ENCODE measurements around the gene SLC13A3.

Gene SLC13A3

DNA sequence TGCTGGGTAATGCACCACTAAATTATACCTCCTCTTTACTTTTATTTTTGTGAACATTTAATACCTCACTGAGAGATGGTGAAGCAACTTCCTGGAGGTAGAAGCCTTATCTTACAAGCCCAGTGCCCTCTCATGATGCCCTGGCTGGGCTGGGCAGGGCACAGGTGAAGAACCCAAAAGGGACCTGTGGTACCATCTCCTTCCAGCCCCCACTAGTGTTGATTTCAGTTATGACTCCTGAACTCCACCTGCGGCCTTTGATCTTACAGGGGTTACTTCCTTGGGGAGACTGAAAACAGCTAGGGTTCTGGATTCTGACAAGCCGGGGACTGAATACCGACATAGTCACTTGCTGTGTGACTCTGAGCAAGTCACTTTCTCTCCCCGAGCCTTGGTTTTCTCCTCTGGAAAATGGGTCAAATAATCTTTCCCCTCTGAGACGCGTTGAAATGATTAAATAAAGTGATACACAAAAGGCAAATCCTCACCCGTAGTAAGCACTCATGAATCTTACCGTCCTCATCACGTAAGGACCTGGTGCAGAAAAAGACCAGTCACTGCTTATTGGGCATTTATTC is 1.2 kb downstream of the SLC13A3 start:
- no peak for DNase-seq

DNA sequence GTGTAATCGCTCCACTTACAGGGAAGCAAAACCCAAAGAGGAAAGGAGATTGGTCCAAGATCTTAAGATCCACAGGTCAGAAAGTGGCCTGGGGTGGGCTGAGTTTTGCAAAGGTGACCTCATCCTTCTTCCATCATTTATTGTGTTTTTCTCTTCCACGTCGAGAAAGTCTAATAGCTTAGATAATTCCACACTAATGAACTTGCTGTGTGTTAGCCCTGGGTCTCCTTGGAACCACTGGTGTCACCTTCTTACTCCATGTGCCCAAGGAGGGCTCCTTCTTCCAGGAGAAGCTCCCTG is 1.7 kb downstream of the SLC13A3 start:
- DNase-seq = no peak

DNA sequence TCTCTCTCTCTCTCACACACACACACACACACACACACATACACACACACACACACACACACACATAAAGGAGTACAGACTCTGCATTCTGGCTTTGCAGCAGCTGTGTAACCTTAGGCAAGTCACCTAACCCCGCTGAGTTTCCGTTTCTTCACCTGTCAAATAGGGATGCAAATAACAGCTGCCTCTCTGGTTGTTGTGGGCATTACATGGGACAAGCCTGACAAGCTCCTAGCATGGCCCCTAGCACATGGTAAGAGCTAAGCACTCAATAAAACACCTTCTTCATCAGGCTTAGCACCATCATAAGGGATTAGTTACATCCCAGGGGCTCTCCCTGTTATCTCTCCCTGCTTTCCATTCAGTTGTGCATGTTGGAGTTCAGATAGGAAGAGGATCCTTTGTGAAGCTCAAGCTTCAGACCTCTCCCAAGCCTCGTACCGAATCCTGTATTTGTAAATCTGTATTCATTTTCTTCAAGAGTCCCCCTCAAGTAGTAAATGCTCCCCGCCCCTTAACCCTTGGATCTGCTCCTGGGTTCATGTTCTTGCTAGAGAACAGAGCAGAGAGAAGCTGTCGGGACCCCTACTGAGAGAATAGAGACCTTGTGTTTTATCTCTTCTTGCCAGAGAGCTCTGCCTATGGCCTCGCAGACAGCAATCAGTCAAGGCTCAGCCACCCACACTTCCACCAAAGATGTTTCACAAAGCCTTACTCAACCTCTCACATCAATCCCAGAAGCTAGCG is 2.2 kb downstream of the SLC13A3 start:
- DNase-seq = no peak

DNA sequence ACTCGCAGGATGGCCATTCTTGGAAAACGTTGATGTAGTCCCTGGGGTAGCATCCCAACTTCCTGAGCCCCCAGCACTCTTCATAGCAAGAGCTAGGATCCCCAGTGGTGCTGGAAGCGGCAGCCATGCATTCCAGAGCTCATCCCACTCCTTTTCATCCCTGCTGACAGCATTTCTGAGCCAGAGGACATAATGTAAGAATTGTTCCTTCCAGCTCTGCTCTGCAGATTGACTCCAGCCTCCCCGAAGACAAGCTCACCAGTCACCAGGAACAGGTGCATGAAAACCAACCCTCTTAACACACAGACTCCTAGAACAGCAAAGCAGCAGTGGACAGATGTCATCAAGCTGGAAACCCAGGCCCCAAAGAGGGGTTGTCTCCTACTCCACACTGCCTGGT is 3.8 kb downstream of the SLC13A3 start:
- DNase-seq = no peak

DNA sequence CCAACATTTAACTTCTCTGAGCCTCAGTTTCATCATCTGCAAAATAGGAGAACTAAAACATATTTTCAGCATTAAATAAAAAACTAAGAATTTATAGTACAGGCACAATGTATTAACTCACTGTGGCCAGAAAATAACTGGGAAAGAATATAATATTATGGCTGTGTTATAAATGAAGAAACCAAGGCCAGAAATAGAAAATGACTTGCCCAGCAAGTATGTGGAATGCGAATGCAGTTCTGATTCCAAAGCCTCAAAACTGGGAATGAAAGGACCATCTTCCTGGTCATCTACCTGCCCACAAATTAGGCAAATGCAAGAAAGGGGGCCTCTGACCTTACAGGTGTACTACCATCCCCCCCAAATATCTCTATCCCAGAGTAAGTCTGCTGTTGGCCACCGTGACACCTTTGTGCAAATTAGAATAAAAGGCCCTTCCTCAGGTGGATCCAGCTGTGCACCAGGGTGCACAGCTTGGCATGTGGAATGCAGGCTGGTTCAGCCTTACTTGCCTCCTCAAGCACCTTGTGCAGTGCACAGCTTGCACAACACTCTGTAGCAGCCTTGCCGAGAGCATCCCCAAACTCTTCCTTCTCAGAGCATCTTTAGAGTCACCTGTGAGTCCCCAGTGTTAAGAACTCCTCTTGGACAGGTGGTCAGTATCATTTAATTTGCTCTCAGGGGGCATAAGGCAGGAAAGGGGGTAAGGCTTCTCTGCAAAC is 4.4 kb downstream of the SLC13A3 start:
- no peak for DNase-seq

DNA sequence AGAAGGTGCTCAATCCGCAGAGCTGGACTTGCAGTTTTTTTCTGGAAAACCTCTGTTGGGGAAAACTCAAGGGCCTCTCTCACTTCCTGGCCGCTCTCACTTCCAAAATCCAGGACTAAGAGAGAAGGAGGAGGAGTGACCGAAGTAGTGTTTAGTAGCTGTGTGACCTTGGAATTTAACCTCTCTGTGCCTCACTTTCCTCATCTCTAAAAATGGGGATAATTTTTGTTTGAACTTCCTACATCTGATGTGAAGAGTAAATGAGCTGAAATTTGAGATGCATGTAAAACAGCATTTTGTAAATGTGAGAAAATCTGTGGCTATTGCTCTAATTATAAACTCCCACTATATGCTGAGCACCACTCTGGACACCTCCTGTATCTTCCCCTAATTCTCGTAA is 5.1 kb downstream of the SLC13A3 start:
- DNase-seq = no peak

DNA sequence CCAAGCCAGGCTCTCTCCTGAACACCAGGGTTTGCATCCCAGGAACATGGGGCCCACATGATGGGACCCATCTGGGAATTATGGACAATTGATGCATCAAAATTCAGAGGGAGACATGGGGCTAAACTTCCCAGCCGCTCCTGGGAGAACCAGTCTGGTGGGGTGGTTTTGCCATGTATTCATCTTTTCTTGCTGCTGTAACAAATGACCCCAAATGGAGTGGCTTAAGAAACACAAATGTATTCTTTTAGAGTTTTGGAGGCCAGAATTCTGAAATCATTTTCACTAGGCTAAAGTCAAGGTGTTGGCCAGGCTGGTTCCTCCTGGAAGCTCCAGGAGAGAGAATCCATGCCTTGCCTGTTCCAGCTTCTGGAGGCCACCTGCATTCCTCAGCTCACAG is 6.5 kb downstream of the SLC13A3 start:
- DNase-seq = no peak

DNA sequence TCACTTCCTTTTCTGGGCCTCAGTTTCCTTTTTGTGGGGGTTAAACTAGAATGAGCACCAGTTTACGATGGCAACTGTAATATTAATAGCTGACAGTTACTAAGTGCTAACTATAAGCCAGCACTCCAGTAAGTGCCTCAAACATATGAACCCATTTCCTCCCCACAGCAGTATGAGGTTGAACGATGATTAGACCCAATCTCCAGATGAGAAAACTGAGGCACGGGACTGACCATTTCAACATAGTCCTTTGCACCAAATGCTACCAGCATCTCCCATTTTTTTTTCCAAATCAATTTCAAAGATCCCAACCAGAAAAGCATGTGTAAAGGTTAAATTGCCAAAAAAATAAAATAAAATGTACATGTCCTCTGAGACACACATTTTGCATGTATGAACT is 7.1 kb downstream of the SLC13A3 start:
- no peak for DNase-seq

DNA sequence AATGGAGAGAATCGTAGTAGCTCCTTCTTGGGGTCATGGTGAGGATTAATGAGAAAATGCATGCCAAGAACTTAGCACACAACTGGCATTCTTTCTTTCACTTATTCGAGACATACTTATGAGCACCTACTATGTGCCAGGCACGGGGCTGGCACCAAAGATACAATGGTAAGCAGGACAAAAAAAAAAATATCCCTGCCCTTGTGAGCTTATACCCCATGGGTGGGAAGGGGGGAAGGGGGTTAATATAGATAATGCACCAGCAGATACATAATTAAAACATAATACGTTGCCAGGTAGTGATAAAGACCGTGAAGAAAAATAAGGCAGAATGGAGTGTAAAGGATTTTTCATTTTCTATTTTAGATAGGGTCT is 8.3 kb downstream of the SLC13A3 start:
- no peak for DNase-seq

DNA sequence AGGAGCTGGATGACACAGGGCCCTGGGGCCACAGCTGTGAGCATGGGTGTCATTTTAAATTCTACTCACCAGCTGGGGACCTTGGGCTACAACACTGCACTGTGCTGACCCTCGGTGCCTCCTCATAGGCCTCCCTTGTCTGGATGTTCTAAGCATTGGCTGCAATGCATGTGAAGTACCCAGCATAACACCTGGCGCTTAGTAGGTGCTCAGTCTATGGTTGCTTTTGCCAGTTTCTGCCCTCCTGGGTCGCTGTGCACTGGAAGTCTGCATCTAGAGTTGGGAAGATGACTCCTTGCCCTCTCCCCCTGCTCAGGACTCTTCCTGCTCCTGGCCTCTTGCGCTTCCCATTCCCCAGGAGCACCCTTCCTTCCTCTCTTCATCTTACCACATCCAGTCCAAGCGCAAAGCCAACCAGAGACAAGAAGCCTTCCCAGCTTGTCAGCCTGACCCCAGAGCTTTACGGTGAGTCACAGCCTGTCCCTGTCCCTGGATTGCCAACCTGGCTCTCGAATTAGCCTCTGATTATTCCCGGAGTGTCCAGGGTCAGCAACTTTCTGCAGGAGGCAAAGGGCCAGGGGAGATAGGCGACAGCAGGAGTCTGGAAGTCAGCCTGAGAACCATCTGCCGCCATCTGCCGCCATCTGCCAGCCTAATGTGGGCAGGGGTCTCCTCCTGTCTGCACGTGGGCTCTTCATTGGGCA is 8.8 kb downstream of the SLC13A3 start:
- no peak for DNase-seq

DNA sequence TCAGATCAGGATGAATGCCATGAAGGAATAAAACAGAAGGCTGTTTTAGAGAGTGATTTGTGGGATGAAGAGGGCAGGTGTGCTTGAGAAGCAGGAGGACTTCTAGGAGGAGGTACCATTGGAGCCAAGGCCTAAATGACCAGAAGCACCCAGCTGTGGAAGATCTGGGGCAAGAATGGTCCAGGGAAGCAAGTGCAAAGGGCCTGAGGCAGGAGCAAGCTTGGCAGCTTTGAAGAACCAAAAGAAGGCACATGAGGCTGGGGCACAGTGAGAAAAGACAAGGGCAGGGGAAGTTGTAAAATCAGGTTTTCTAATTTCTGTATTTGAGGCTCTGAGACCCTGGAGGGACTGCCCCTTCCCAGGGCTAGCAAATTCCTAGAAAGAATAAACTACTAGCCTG is 9.8 kb downstream of the SLC13A3 start:
- DNase-seq = no peak

DNA sequence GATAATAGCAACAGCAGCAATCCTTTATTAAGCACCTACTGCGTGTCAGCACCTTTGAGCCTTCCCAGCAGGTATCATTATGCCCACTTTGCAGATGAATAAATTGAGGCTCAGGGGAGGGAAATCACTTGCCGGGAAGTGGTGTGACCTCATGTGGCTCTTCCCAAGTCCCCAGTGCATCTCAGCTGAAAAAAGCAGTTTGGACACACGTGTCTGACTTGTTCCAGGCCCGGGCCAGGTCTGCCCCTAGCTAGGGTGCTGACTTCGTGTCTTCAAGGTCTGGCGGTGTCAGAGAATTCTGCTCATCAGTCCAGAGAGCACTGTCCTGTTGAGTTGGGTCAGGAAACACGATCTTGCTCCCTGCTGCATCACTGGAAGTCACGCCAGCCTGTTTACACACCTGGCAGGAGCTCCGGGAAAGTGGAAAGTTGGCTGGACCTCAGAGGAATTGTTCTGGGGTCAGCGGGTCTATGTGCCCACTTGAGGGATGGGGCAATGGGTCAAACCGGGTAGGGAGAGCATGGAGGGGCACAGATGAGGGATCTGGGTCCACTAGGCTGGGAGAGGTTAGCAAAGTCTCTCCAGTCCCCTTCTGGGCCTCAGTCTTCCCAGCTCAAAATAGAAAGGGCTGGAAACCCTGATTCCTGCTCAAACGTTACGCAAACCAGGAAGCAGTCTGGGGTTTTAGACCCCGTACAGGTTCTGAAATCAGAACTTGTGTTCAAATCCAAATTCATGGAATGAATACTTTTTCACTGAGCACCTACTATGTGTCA is 10.5 kb downstream of the SLC13A3 start:
- DNase-seq = no peak

DNA sequence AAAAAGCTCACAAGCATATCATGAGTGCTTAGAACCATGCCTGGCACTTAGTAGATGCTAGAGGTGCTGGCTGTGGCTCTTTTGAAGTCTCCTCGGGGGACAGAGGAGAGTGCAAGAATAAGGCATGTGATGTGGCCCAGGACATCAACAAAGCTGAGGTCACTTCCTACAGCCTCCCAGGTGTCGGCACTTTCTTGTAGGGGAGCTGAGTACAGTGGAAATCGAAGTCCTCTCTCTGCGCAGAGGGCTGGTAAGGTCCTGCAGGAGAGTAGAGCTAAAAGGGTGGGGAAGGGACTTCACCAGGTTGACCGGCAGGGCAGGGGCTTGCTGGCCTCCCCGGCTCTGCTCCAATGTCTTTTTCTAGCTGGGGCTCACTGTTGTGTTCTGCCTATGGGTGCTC is 11.2 kb downstream of the SLC13A3 start:
- no peak for DNase-seq

DNA sequence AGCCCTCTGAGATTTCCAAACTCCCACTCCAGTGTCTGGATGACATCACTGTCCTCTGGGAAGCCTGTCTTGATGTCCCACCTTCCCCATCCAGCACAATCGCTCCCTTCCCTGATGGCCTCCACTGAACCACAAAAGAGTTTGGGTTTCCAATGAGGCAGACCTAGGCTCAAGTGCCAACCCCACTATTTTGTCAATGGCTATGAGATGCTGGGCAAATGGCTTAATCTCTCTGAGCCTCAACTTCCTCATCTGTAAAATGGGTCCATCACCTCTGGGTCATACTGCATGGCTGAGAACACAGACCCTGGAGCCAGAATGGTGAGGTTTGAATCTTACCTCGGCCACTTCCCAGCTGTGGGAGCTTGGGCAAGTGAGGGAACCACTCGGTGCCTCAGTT is 11.7 kb downstream of the SLC13A3 start:
- no peak for DNase-seq

DNA sequence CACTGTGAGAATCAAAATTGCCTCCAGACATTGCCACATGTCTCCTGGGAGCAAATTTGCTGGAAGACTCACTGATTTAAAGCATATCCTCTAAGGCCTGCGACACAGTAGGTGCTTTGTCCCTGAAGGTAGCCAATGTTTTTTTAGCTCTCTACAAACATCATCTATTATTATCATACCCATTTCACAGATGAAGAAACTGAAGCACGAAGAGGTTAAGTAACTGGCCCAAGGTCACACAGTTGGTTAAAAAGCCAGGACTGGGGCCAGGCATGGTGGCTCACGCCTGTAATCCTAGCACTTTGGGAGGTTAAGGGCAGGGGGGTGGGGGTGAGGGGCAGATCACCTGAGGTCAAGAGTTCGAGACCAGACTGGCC is 12.4 kb downstream of the SLC13A3 start:
- no peak for DNase-seq

DNA sequence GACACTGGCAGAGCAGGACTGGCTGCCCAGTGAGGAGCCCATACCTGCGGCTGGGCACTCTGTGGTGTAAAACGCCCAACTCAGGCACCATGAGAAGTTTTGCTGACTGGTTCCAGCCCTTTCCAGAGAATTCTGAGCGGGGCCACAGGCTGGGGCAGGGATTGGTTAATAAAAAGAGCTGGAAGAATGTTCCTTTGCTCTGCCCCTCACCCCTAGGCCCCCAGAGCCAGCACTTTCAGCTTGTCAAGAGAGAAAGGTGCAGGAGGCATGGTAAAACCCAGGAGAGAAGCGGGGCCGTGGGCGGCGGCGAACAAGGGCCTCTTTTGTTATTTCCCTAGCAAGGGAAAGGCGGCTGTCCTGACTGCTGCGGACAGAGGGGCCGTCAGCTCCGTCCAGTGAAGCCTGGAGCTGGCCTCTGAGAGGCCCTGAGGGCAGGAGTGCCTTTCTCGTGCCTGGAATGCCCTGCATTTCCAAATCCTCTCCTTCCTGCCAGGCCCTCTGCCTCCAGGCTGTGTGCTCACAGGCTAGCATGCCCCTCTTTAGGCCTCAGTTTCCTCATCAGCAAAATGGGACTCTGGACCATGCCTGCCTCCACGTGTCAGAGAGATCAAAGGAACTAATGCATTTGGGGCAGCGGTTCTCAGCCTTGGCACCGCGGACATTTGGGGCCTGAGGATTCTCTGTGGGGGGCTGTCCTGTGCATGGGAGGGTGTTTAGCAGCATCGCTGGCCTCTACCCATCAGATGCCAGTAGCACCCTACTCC is 12.9 kb downstream of the SLC13A3 start:
- DNase-seq = no peak

DNA sequence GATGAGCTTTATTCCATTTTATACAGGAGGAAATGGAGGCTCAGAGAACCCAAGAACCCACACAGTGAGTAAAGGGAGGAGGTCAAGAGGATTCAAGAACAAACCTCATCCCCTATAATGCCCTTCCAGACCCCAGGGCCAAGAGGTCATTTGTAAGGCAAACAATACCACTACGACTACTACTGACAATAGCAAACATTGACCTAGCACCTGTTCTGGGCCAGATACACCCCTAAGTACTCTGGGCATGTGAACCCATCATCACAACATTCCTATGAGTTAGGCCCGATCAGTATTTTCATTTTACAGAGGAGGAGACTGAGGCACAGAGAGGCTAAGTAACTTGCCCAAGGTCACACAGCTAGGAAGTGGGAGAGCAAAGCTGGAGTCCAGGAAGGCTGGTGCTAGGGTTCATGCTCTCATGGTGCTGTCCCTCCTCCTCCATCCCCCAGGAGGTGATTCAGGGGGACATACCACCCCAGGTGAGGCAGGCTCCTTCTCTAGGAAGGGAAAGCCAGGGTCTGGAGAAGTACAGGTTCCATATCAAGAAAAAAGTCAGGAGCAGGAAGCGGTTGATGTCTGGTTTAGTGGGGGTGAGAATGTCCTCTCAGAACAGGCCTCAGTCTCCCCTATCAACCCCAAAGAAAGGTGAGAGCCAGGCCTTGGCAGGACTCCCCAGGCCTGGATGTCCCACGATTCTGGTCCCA is 13.7 kb downstream of the SLC13A3 start:
- no peak for DNase-seq

DNA sequence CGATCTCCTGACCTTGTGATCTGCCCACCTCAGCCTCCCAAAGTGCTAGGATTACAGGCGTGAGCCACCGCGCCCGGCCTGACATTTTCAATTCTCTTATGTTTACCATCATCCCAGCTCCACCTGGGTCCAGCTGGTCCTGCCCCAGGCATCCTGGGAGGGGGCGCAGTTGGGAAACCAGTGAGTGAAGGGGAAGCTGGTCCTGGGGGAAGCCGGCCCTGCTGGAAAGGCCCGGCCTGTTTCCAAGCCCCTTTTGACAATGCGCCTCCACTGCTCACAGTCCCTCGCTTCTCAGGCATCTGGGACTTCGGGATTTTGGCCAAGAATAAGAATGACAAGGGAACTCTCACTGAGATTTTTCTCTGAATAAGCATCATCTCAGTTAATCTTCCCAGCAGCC is 14.2 kb downstream of the SLC13A3 start:
- DNase-seq = no peak

DNA sequence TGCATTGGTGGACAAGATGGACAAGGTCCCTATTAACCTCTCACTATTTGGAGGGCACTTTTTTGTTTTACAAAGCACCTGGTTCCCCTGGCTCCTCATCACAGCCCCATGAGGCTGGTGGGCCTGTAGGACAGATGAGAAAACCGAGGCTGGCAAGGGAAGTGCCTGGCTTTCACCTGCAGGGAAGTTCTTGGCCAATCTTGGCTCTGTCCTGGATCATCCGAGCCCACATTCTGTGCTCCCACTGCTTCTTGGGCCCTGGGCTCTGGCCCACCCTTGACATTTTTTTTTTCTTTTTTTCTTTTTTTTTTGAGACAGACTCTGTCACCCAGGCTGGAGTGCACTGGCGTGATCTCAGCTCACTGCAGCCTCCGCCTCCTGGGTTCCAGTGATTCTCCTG is 14.7 kb downstream of the SLC13A3 start:
- DNase-seq = no peak

DNA sequence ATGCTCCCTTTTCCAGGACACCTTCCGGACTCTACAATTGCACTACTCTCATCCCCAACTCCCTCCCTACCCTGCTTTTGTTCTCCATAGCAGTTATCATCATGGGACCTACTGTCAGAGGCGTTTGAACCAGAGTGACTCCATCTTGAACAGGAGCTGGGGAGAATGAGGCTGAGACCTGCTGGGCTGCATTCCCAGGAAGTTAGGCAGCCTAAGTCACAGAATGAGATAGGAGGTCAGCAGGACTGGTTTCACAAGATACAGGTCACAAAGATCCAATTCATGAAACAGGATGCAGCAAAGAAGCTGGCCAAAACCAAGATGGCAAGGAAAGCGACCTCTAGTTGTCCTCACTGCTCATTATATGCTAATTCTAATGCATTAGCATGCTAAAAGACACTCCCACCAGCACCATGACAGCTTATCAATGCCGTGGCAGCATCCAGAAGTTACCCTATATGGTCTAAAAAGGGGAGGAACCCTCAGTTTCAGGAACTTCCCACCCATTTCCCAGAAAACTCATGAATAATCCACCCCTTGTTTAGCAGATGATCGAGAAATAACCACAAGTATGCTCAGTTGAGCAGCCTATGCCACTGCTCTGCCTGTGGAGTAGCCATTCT is 15.6 kb downstream of the SLC13A3 start:
- DNase-seq = no peak

DNA sequence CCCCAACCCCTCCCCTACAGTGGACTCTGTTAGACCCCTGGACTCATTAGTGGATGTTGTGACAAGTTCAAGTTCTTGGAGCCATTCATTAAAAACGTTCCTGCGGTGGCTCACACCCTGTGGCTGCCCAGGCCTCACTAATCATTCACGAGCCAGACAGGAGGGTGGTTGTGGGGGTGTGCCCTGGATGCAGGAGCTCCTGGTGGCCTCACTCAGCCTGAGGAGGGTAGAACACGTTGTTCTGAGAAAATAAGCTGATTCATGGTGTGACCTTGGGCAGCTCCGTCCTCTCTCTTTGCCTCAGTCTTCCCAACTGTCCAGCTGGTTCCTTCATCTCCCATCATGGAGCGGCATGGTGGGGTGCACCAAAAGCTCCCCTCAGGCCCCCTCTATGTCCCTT is 16.7 kb downstream of the SLC13A3 start:
- no peak for DNase-seq

All from NCI-H1048 (cell line).